DMS79 treated with DMSO at 0.1 percent for 48 hours (cell line): ENCODE measurements around the gene LRTM2.

Experiments
- DNase-seq: peaks from one replicate; lab custom pipeline; 2025; lab: John Stamatoyannopoulos, UW

The LRTM2 gene

GRCh38 chr12:1842905-1843640, 22.7 kb downstream of the LRTM2 start:
- DNase-seq: no peak

GRCh38 chr12:1843641-1844005, 23.3 kb downstream of the LRTM2 start:
- DNase-seq: no peak

GRCh38 chr12:1844223-1844622, 23.9 kb downstream of the LRTM2 start:
- no peak for DNase-seq

DNA sequence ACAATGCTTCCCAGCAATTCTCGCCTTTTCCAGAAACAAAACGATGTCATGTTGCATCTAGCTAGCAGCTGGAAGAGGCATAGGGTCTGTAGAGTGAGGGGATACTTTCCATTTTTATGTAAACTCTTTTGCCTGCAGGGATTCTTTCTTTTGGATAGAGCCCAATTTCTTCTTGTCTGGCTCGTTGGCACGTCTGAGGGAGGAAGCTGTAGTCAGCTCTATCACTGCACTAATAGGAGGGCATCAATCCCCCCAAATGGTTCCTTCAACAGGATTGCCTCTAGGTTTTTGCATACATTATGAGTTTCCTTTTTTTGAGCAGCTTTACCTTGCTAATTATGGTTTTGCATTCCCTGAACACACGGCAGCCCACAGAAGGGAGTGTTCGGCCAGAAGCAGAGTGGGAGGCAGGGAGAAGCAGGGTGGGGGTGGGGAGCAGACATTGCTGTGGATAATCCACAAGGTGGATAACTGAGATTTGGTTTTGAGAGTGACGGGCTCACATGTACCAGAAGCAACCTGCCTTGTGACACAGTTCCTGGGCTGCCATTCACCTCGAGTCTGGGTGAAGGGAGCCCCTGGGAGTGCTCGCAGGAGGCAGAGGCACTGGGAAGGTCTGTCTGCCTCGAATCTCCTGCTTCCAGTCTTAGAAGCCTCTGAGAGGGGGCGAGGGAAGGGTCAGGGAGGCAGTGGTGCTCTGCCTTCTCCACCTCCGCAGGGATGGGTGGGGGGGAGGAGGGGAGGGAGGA, 24.5 kb downstream of the LRTM2 start:
- DNase-seq: no peak

DNA sequence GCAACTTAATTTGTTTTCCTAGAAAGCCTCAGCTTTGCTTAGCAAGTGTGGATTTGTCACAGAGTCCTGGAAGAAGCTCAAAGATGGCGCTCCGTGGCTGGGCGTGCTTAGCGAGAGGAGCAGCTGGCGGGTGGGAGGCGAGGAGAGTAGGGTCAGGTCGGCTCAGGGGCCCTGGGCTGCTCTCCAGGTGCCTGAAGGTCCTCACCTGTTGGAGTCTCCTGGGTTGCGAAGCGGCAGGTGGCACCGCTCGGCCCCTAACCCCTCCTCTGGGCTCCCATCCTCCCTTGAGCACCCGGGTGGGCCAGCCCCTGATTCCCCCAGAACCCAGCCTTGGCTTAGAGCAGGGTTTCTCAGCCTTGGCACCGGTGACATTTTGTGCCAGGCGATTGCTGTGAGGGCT, 25.1 kb downstream of the LRTM2 start:
- DNase-seq: no peak

DNA sequence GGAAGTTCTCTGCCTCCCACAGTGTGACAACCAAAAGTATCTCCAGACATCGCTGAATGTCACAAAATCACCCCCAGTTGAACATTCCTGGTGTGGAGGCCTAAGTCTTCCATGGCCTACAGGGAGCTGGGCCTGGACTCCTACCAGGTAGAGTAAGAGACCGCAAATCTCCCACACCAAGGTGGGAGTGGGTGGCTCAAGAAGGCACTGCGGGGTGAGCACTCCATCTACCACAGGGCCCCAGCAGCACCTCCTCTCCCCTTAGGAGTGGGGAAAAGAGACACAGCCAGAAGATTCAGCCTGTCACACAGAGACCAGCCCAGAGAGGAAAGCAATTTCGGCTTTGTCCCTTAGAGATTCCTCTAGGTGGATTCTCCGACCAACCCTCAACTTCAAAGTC, 25.5 kb downstream of the LRTM2 start:
- no peak for DNase-seq

- no peak for DNase-seq
Observed at GRCh38 chr12:1846421-1847405, 26.3 kb downstream of the LRTM2 start.

DNA sequence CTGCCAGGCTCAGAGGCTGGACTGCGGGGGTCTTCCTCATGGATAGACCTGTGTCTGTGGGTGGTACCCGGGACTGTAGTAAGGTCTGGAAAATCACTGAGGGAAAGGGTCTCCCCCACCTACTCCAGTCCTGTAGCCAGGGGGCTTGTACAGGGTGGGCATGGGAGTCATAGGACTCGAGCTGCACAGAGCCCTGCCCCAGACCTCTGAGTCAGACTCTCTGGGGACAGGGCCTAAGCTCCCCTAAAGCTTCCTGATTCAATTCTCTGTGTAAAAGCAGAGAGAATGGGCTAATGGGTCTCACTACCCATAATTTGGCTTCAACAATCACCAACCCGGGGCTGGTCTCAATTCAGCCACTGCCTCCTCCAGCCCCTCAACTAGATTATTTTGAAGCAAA, 27.0 kb downstream of the LRTM2 start:
- DNase-seq: no peak

- DNase-seq: peak; percentile 14
Observed at GRCh38 chr12:1848146-1848545, 27.8 kb downstream of the LRTM2 start.

DNA sequence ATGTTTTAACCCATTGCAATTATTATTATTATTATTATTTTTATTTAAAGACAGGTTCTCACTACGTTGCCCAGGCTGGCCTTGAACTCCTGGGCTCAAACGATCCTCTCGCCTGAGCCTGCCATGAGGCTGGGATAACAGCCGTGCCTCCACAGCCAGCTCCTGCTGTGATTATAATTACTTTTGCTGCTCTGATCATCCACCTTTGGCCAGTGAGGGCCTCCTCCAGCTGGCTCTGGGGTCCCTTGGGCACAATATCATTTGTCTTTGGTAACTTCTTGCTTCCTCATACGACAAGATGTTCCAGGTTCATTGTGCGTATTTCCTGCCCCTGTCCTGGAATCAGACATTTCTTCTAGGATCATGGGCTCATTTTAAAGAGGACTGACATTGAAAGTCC, 28.4 kb downstream of the LRTM2 start:
- DNase-seq: no peak

DNA sequence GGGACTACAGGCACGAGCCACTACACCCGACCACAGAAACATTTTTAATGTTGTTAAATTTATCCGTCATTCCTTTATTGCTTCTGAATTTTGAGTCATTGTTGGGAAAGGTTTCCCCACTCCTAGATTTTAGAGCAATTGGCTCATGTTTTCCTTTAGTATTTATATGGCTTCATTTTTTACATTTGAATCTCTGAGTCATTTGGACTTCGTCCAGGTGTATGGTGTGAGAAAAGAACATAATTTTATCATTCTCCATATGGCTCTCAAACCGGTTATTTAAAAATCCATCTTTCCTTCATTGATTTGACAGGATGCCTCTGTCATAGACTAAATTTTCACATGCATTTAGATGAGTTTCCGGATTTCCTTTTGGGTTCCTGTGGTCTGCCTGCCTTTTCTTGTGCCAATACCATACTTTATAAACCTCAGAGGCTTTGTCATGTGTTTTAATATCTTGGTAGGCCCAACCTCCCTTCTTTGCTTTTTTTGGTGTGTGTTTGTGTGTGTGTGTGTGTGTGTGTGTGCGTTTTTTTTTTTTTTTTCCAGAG, 30.9 kb downstream of the LRTM2 start:
- DNase-seq: no peak

GRCh38 chr12:1852076-1852475, 31.7 kb downstream of the LRTM2 start:
- DNase-seq: no peak

DNA sequence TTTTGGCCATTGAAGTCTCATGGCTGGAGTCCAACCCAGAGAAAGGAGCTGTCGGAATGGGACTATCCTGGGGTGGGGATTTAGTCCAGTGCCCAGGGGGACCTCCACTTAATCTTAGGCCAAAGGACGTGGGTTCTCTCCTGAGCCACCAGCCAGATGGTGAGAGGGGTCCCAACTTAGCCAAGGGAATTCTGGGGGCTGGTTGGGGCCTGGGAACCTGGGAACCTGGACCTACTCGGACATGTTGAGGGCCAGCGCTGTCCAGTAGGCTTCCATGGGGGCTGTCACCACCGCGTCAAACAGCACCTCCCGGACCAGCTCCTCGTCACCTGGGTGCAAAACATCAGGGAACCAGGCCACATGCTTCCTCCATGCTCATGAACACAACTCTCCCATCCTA, 33.4 kb downstream of the LRTM2 start:
- DNase-seq: no peak

GRCh38 chr12:1855241-1855640, 34.9 kb downstream of the LRTM2 start:
- no peak for DNase-seq

DNA sequence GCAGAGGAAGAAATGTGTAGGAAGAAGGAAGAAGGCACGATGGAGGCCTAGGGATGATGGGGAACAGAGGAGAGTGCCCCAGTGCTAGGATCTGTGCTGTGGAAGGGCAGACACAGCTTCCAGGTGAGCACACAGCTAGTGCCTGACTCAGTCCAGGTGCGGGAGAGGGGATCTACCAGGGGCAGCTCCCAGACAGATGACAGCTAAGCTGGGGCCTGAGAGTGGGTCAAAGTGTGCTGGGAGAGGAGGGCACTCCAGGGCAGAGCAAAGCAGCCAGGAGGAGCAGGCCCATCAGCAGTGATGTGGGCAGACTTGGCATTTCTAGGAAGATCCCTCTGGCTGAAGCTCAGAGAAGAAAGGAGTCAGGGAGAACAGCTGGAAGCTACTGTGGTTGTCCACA, 36.7 kb downstream of the LRTM2 start:
- no peak for DNase-seq

DNA sequence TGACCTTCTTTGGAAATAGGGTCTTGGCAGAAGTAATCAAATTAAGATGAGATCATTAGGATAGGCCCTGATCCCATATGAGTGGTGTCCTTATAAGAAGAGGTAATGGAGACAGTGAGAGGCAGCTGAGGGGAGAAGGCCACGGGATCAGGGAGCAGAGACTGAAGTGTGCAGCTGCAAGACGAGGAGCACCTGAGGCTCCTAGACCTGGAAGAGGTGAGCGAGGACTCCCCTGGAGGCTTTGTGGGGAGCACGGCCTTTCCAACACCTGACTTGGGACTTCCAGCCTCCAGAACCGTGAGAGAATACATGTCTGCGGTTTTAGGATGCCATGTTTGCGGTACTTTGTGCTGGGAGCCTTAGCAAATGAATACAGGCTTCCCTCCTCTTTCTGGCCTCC, 37.5 kb downstream of the LRTM2 start:
- DNase-seq: no peak

- no peak for DNase-seq
Observed at GRCh38 chr12:1858456-1858855, 38.1 kb downstream of the LRTM2 start.

GRCh38 chr12:1859643-1860042, 39.3 kb downstream of the LRTM2 start:
- DNase-seq: no peak

- no peak for DNase-seq
Observed at GRCh38 chr12:1862973-1863372, 42.6 kb downstream of the LRTM2 start.

DNA sequence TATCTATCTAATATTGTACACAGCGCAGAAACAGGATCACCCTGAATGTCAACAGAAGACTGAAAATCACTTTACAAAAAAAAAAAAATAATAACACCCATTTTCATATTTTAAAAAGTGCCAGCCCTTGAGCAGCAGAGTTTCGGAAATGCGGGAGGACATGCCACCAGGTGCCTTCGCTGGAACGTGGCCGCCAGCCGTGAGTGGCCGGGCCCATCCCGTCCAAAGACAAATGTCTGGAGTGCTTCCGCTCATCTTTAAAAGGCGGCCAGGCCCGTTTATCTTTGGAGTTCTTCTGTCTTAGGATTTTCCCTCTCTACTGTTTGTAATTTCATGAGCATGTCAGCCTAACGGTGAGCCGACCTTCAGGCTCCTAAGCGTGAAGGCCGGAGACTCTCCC, 43.5 kb downstream of the LRTM2 start:
- DNase-seq: no peak

DNA sequence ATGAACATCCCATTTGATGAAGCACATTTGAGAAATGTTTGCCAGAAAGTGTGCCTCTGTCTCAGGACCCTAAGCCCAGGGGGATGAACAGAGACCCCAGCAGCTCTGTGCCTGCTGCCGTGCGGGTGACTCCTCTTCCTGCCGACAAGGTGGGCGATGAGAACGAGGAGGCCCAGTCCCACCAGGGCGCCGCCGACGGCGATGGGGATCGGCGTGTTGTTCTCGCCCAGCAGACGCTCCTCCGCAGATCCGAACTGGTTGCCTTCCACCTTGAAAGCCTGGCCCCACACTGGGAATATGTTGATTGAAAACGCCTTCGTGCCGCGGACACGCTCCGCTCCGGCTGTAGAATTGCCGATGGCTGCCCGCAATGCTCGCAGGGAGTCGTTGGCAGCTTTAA, 44.1 kb downstream of the LRTM2 start:
- no peak for DNase-seq

GRCh38 chr12:1864867-1865266, 44.5 kb downstream of the LRTM2 start:
- no peak for DNase-seq
